GM12878 (cell line): ENCODE results near the gene GYG1. TPM values are rescaled to one million over a fixed set of nuclear protein-coding genes. Genes with fewer than 3 reads are reported as not detected.

ENCODE experiments used
- ATAC-seq: fragments of 200-7000 bp; cut with Tn5 transposase; 3 replicates; pipeline ENCODE4 v1.9.1; 2020; ENCODE audit warnings: mild to moderate bottlenecking, moderate library complexity
- BruUV-seq: library from RNA; stranded (reverse); fragments of 400-500 nt; replicated peaks from 2 replicates; lab custom pipeline; 2021; lab: Mats Ljungman, UMichigan
- CTCF ChIA-PET: fragments of 300-600 bp; sonication (Branson Sonifier 250); formaldehyde crosslinking; extraction: SDS; loops from one replicate; lab custom pipeline; 2021; ENCODE audit warnings: inconsistent platforms; lab: Yijun Ruan, JAX
- POLR2A ChIA-PET: fragments of 350-600 bp; formaldehyde crosslinking; extraction: SDS; loops from one replicate; lab custom pipeline; 2021; ENCODE audit warnings: inconsistent platforms; lab: Charles Lee
- RAD21 ChIA-PET: fragments of 300-600 bp; sonication (Branson Sonifier 250); formaldehyde crosslinking; loops from one replicate; lab custom pipeline; 2023; ENCODE audit warnings: antibody characterized with exemption; ENCODE audit not compliant: unreplicated experiment; lab: Charles Lee
- SMC1A ChIA-PET: fragments of 300-600 bp; sonication (Branson Sonifier 250); formaldehyde crosslinking; loops from one replicate; lab custom pipeline; 2023; ENCODE audit not compliant: unreplicated experiment, uncharacterized antibody; lab: Charles Lee
- DNase-seq: peaks from one replicate; pipeline ENCODE4 v3.0.0-alpha.2; 2011; ENCODE audit warnings: low read depth, low spot score
- FAIRE-seq: peaks from 3 replicates; lab custom pipeline; 2011; peaks lifted over from hg19 to GRCh38; lab: Jason Lieb, UNC
- H2AFZ ChIP-seq: 2 replicates; pipeline ENCODE4 v1.6.0; 2011; ENCODE audit warnings: low read depth, low read length, control low read depth; ENCODE audit not compliant: control insufficient read depth
- H3K27ac ChIP-seq: 2 replicates; pipeline ENCODE4 v1.5.1; 2011; ENCODE audit warnings: control low read depth; ENCODE audit not compliant: control insufficient read depth, insufficient read depth
- H3K27me3 ChIP-seq, 2 experiments: replicated peaks in 1 of 2; 2 replicates each; pipeline versions ENCODE4 v1.6.0 to v1.6.1; 2011; ENCODE audit warnings: low read length in 1 of 2; ENCODE audit not compliant: control insufficient read depth in 2 of 2, insufficient read depth in 2 of 2
- H3K36me3 ChIP-seq, 2 experiments: 2 replicates each; pipeline ENCODE4 v1.5.1; 2011; ENCODE audit warnings: low read length in 1 of 2; ENCODE audit not compliant: control insufficient read depth in 2 of 2, insufficient read depth in 2 of 2
- H3K4me1 ChIP-seq: 2 replicates; pipeline ENCODE4 v1.6.1; 2011; ENCODE audit warnings: mild to moderate bottlenecking, low read length, moderate library complexity, mixed read lengths; ENCODE audit not compliant: control insufficient read depth, insufficient read depth
- H3K4me2 ChIP-seq: 2 replicates; pipeline ENCODE4 v1.6.0; 2011; ENCODE audit warnings: control low read depth; ENCODE audit not compliant: control insufficient read depth, insufficient read depth
- H3K4me3 ChIP-seq: fragments of 200-600 bp; sonication (generic); 2 replicates; pipeline ENCODE4 v1.5.1; 2016
- H3K79me2 ChIP-seq: 2 replicates; pipeline ENCODE4 v1.6.0; 2011; ENCODE audit warnings: low read length; ENCODE audit not compliant: control insufficient read depth, insufficient read depth
- H3K9ac ChIP-seq: 2 replicates; pipeline ENCODE4 v1.8.0; 2011; ENCODE audit warnings: low read length, control low read depth, mixed read lengths; ENCODE audit not compliant: control insufficient read depth, insufficient read depth
- H3K9me3 ChIP-seq: replicated peaks from 3 replicates; pipeline ENCODE4 v1.5.1; 2011; ENCODE audit warnings: mild to moderate bottlenecking, low read length; ENCODE audit not compliant: control insufficient read depth, insufficient read depth
- H4K20me1 ChIP-seq: 2 replicates; pipeline ENCODE4 v1.6.0; 2011; ENCODE audit not compliant: control insufficient read depth, insufficient read depth
- ASH2L ChIP-seq: fragments of 300-600, 200-600 bp; sonication (generic); IDR thresholded peaks from 2 replicates; pipeline ENCODE4 v1.6.1; 2017; ENCODE audit warnings: low read depth, mild to moderate bottlenecking, borderline replicate concordance
- CBX5 ChIP-seq: sonication (generic); IDR thresholded peaks from 2 replicates; pipeline ENCODE4 v1.6.1; 2016; ENCODE audit warnings: low read depth, moderate library complexity, mild to moderate bottlenecking, inconsistent platforms
- ETV6 ChIP-seq, 2 experiments: fragments of 450-650 bp in 1 of 2; IDR thresholded peaks in 1 of 2; conservative IDR thresholded peaks in 1 of 2; 2 replicates each; pipeline ENCODE4 v1.6.1; 2014; ENCODE audit warnings: antibody characterized with exemption in 1 of 2, borderline replicate concordance in 1 of 2, low read depth in 1 of 2, mild to moderate bottlenecking in 1 of 2, moderate library complexity in 1 of 2
- GABPA ChIP-seq: IDR thresholded peaks from 2 replicates; pipeline ENCODE4 v1.6.1; 2014; ENCODE audit warnings: antibody characterized with exemption, low read depth, mild to moderate bottlenecking, inconsistent platforms
- IRF5 ChIP-seq: fragments of 450-650 bp; IDR thresholded peaks from 2 replicates; pipeline ENCODE4 v1.6.1; 2017; ENCODE audit warnings: borderline replicate concordance
- NFYA ChIP-seq: IDR thresholded peaks from 2 replicates; pipeline ENCODE4 v1.6.1; 2011; ENCODE audit warnings: low read depth, mild to moderate bottlenecking, low read length, improper control_type of control experiment, borderline replicate concordance
- NKRF ChIP-seq: fragments of 450-650 bp; conservative IDR thresholded peaks from 2 replicates; pipeline ENCODE4 v1.6.1; 2017; ENCODE audit warnings: mild to moderate bottlenecking, moderate library complexity
- PAX5 ChIP-seq: IDR thresholded peaks from 2 replicates; pipeline ENCODE4 v1.6.1; 2011; ENCODE audit warnings: low read depth, low read length, borderline replicate concordance
- PAX8 ChIP-seq: fragments of 450-650 bp; IDR thresholded peaks from 2 replicates; pipeline ENCODE4 v1.6.1; 2017; ENCODE audit warnings: mild to moderate bottlenecking, moderate library complexity
- RB1 ChIP-seq: fragments of 450-650 bp; formaldehyde crosslinking; IDR thresholded peaks from 2 replicates; pipeline ENCODE4 v1.6.1; 2017; ENCODE audit warnings: mild to moderate bottlenecking, borderline replicate concordance
- SMARCA5 ChIP-seq: fragments of 450-650 bp; IDR thresholded peaks from 2 replicates; pipeline ENCODE4 v1.6.1; 2017; ENCODE audit warnings: mild to moderate bottlenecking
- TAF1 ChIP-seq: IDR thresholded peaks from 2 replicates; pipeline ENCODE4 v1.6.1; 2011; ENCODE audit warnings: mild to moderate bottlenecking, low read depth, low read length, borderline replicate concordance
- ZNF24 ChIP-seq: fragments of 450-650 bp; IDR thresholded peaks from 2 replicates; pipeline ENCODE4 v1.6.1; 2017; ENCODE audit warnings: antibody characterized with exemption, mild to moderate bottlenecking
- ZSCAN29 ChIP-seq: fragments of 450-650 bp; IDR thresholded peaks from 2 replicates; pipeline ENCODE4 v1.6.1; 2017; ENCODE audit warnings: mild to moderate bottlenecking, moderate library complexity
- WGBS: methylation state at CpG from one replicate; pipeline ENCODE4 v1.1.6; 2016; ENCODE audit warnings: low lambda C conversion rate; ENCODE audit not compliant: insufficient replicate concordance, insufficient coverage; ENCODE audit errors: missing lambda C conversion rate; 5-methylcytosine and 5-hydroxymethylcytosine counted together
- in situ Hi-C: fragments of 300-500 bp; cut with MboI; formaldehyde crosslinking; loops from 9 replicates; pipeline ENCODE4 v1.14.3; 2018; ENCODE audit warnings: mixed read lengths
- intact Hi-C: fragments of 100-400 bp; cut with micrococcal nuclease; formaldehyde crosslinking; loops from one replicate; pipeline ENCODE4 v1.14.2; 2022; ENCODE audit not compliant: unreplicated experiment
- polyA plus RNA-seq, 11 experiments: library from polyadenylated mRNA; depleted of rRNA in 4 of 11; unstranded in 6 of 11; stranded (reverse) in 5 of 11; fragments of >200 nt; fragmentation: Nextera tagmentation in 4 of 11; fragmentation: Illumina TruSeq in 1 of 11; extraction: Ambion mirVana in 4 of 11; extraction: Trizol in 1 of 11; gene quantifications; 1 replicate in 1 of 11; 2 replicates in 10 of 11; pipeline versions ENCODE4 v1.2.1 to v1.2.3, GENCODE V29; 2011 to 2016; ENCODE audit warnings: inconsistent platforms in 2 of 11, missing spikeins in 2 of 11, low read depth in 1 of 11
- total RNA-seq, 4 experiments: library from RNA; depleted of rRNA in 3 of 4; stranded (reverse); fragments of >200 nt in 3 of 4; fragmentation: Illumina TruSeq in 1 of 4; extraction: Trizol in 1 of 4; gene quantifications; 2 replicates each; pipeline versions ENCODE4 v1.2.1 to v1.2.3, GENCODE V29; 2013 to 2021

Gene GYG1
- total and polyA plus RNA-seq, 10 of the 15 experiments (the other 5 are each of a cell fraction or from before 2014, with no cell fraction given): 11.8 to 38.9 (median 22.9) TPM

GRCh38 chr3:149011676-149012075, 20.3 kb downstream of the GYG1 start:
- Histone ChIP-seq H3K79me2 (no peaks in the 10 kb centered on the region), H3K36me3 (peaks cover 7 to 22% of the 10 kb centered on the region in 2 experiments; a peak in 3 of 4 replicates), H4K20me1 (no peaks in the 10 kb centered on the region), H3K4me1 (no peaks in the 10 kb centered on the region; the same call in 1 of the 2 replicates)
- in situ Hi-C loops: no loop called here
- intact Hi-C loops: no loop called here
- SMC1A ChIA-PET: no interaction called here
- WGBS: 82% methylated on average over 5 of the region's 5 CpGs
- TF ChIP-seq ZSCAN29 (no peak), GABPA (no peak), IRF5 (no peak), PAX8 (no peak), TAF1 (no peak), CBX5 (no peak), ETV6 (conservative IDR thresholded peaks at IDR 0.05 in 1 of 2, IDR thresholded peaks at IDR 0.05 in 1 of 2; ENCODE audit: borderline replicate concordance in 1 of 2, low read depth in 1 of 2) (no peak), ASH2L (no peak), RB1 (no peak), PAX5 (no peak), ZNF24 (no peak), NFYA (no peak), SMARCA5 (no peak), NKRF (no peak)
- TF ChIP-seq, all 136 proteins: peak for 0
- ATAC-seq (no peak), DNase-seq (no peak), FAIRE-seq (no peak)
- Histone ChIP-seq H3K4me2 (no peak overlapping the region), H3K9me3 (no peaks in the 10 kb centered on the region), H3K27ac (no peak overlapping the region), H3K27me3 (no peaks in the 10 kb centered on the region), H2AFZ (no peak overlapping the region), H3K4me3 (no peak overlapping the region), H3K9ac (no peak overlapping the region)
- ChIA-PET POLR2A (no interaction called here), RAD21 (no interaction called here), CTCF (interaction anchor here (0.5 kb wide), 1 partner anchor 56 kb away, joined by 3 read pairs; no protein-coding TSS in a partner anchor)
- no TSS peak for BruUV-seq
